GM12875 (cell line): Measurements from ENCODE around the gene SLC41A1.

Source experiments
- H3K4me3 ChIP-seq: one replicate; pipeline ENCODE4 v1.5.1; 2011; ENCODE audit warnings: low read depth, low read length, control low read depth
- CTCF ChIP-seq: IDR thresholded peaks from 2 replicates; pipeline ENCODE4 v1.5.1; 2011; ENCODE audit warnings: low read depth, mild to moderate bottlenecking, control low read depth, inconsistent platforms, low read length, moderate library complexity, borderline replicate concordance; ENCODE audit not compliant: insufficient read depth

SLC41A1 gene

GRCh38 chr1:205798577-205798976 lies 14.4 kb downstream of the SLC41A1 start:
- TF ChIP-seq CTCF = no peak
- H3K4me3 ChIP-seq = no peak overlapping the region

GRCh38 chr1:205797168-205797567 lies 15.8 kb downstream of the SLC41A1 start:
- H3K4me3 ChIP-seq = no peak overlapping the region
- no peak for TF ChIP-seq CTCF

DNA sequence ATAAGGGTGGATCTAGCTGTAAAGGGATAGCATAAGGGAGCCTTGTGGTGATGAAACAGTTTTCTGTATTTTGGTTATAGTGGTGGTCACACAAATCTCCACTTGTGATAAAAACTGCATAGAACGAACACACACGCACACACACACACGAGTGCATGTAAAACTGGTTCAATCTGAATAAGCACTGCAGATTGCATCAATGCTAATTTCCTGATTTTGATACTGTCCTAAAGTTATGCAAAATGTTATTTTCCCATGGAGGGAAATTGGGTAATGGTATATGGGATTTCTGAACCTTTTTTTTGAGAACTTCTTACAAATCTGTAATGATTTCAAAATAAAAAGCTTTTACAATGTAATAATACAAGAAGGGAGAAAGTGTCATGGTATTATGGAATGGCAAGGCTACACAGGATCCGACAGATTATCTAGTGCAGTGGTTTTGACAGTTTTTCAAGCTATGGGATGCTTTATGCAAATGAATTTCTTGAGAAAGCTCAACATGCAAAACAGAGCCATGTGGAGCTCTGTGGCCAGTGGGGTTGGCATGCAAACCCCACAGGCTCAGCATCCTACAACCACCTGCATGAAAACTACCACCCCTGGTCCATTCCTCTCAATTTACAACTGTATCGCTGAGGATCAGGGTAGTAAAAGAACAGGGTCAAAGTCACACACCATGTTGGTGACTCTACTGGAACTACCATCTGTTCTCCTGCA lies 18.8 kb downstream of the SLC41A1 start:
- no peak for TF ChIP-seq CTCF
- no peak overlapping the region for H3K4me3 ChIP-seq

DNA sequence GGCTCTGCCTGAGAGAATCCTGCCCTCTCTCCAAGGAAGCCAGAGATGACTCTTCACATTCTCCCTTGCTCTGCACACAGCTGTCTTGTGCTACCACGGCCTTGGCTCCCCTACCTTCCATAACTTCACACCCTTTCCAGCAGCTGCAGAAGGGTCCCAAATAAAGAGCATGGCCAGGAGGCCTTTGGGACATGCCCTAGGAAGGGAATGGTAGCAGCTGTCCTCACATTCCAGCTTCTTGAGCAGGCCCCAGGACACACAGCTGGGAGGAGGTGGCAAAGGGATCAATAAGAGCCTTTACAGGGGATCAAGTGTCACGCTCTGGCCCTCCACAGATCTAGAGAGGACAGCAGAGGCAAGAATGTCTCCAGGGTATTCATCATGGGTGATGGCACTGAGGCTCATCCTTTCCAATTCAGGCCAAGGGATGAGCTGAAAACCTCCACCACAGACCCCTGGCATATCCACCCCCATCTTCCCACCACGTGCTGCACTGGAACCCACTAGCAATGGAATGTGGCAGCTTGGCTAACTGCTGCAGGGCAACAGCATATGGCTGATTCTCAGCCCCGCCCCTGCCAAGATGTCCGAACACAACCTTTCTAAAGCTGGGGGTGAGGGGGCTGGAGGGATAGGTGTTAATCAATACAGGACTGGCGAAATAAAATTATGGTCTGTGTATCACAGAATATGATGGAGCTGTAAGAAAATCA lies 19.9 kb downstream of the SLC41A1 start:
- no peak overlapping the region for H3K4me3 ChIP-seq
- TF ChIP-seq CTCF = no peak

DNA sequence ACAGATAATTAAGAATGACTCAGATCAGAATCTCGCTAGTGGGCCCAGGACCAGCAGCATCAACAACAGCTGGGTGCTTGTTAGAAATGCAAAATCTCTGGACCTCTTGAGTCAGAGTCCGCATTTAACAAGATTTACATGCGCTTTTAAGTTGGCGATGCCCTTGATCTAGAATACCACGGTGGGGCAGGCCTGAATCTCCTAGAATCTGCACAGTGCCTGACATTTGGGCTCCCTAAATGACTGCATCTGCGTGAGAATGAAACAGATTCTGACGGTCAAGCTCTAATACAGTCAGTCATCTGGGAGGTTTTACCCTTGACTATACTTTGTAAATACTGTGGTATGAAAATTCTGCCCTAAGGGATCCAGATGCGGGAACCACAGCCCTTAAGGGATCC lies 20.5 kb downstream of the SLC41A1 start:
- TF ChIP-seq CTCF = no peak
- H3K4me3 ChIP-seq = no peak overlapping the region

DNA sequence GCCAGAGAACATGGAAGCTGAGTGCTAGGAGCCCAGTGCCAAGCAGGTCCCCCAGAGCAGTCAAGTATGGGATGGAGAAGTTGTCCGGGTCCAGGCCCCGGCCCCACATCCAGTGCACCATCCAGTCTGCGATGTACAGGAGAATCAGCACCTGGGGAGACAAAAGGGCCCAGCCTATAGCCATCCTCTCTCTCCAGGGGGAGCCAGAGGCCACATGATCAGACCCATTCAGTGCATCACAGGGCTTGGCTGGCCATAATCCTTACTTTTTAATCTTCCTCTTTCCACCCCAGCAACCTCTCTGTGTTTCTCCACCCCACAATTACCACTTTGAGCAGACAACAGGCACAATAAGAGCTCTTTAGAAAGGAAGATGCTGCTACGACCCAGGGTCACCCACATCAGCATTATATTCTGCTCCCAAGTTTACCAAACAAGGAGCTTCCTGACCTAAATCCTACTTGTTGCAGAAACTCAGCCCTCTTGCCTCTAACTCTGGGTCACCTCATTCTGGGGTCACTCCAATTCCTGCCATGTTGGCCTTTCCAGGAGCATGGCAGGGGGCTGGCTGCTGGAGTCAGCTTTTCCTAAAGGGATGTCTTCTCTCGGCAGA lies 21.3 kb downstream of the SLC41A1 start:
- H3K4me3 ChIP-seq = no peak overlapping the region
- TF ChIP-seq CTCF = peak; percentile 96
